ENCODE results near the gene KIAA0753. TPM values are rescaled to one million over a fixed set of nuclear protein-coding genes. Genes with fewer than 3 reads are reported as not detected.
A peak's percentile ranks its signal among the peaks of the same experiment; 100 is the strongest.

The KIAA0753 gene
- total and polyA plus RNA-seq, 5 experiments from 2014 or later, result 1.2 to 24.8 (median 2.3) TPM

- Mint-ChIP-seq H3K9me3 (no peaks in the 10 kb centered on the region), H3K27ac (no peak within 1 kb of the TSS), H3K4me1 (peaks cover 9 to 17% (median 12%) of the 10 kb centered on the region in 4 donors), H3K27me3 (peaks cover 26 to 64% (median 41%) of the 10 kb centered on the region in 5 donors), H3K36me3 (peaks cover 0 to 6% (median 0%) of the 10 kb centered on the region in 3 donors), H3K4me3 (peak within 1 kb of the TSS; percentile 15 to 84 (median 72))
- DNase-seq (no peak), ATAC-seq (peak in 1 of 2 donors; percentile 44)
- POLR2A ChIA-PET, result no interaction called here
These were observed 84.1 kb downstream of the KIAA0753 start, which contains the start of gene PITPNM3 for GRCh38 chr17:6556121-6557039. TSS of gene PITPNM3 (minus strand) at chr17:6556555. CDS start at chr17:6556406, 149 bp downstream.

- Mint-ChIP-seq H3K36me3 (peaks cover 0 to 6% (median 0%) of the 10 kb centered on the region in 3 donors), H3K9me3 (no peaks in the 10 kb centered on the region)
- ATAC-seq, result peak; percentile 39 to 53
These were observed 85.0 kb downstream of the KIAA0753 start for GRCh38 chr17:6555331-6556120.

GRCh38 chr17:6554871-6555330, 85.6 kb downstream of the KIAA0753 start:
- H3K27me3 Mint-ChIP-seq, result peaks cover 23 to 56% (median 34%) of the 10 kb centered on the region in 5 donors
- peak overlapping the region in 2 of 10 donors; percentile 22 to 25 for H3K27ac Mint-ChIP-seq

More at GRCh38 chr17:6555331-6556120, 85.0 kb downstream of the KIAA0753 start:
- Mint-ChIP-seq H3K4me3 (peak overlapping the region in 9 of 10 donors; percentile 66 to 84 (median 72)), H3K27me3 (peaks cover 26 to 62% (median 40%) of the 10 kb centered on the region in 5 donors), H3K4me1 (peaks cover 9 to 17% (median 12%) of the 10 kb centered on the region in 4 donors), H3K27ac (no peak overlapping the region)
- no peak for DNase-seq
- POLR2A ChIA-PET, result no interaction called here

GRCh38 chr17:6554342-6554741, 86.2 kb downstream of the KIAA0753 start:
- peaks cover 19 to 52% (median 33%) of the 10 kb centered on the region in 5 donors for H3K27me3 Mint-ChIP-seq
- H3K4me1 Mint-ChIP-seq, result peaks cover 9 to 18% (median 12%) of the 10 kb centered on the region in 4 donors
- peak overlapping the region in 8 of 10 donors; percentile 15 to 84 (median 71) for H3K4me3 Mint-ChIP-seq
- DNase-seq (no peak), ATAC-seq (no peak)
- H3K27ac Mint-ChIP-seq, result peak overlapping the region in 1 of 10 donors; percentile 22
- H3K9me3 Mint-ChIP-seq, result no peaks in the 10 kb centered on the region
- POLR2A ChIA-PET, result no interaction called here
- H3K36me3 Mint-ChIP-seq, result peaks cover 0 to 6% (median 0%) of the 10 kb centered on the region in 3 donors

More at GRCh38 chr17:6554871-6555330, 85.6 kb downstream of the KIAA0753 start:
- Mint-ChIP-seq H3K4me1 (peaks cover 9 to 17% (median 12%) of the 10 kb centered on the region in 4 donors), H3K4me3 (peak overlapping the region; percentile 25 to 84 (median 71)), H3K36me3 (peaks cover 0 to 6% (median 0%) of the 10 kb centered on the region in 3 donors), H3K9me3 (no peaks in the 10 kb centered on the region)
- POLR2A ChIA-PET, result no interaction called here
- no peak for DNase-seq
- ATAC-seq, result no peak

GRCh38 chr17:6551869-6552531, 88.5 kb downstream of the KIAA0753 start:
- Mint-ChIP-seq H3K36me3 (peaks cover 0 to 6% (median 0%) of the 10 kb centered on the region in 3 donors), H3K27ac (peak overlapping the region in 2 of 10 donors; percentile 72 to 78), H3K27me3 (peaks cover 12 to 34% (median 21%) of the 10 kb centered on the region in 5 donors), H3K9me3 (no peaks in the 10 kb centered on the region), H3K4me1 (peaks cover 17 to 31% (median 19%) of the 10 kb centered on the region in 4 donors), H3K4me3 (no peak overlapping the region)
- POLR2A ChIA-PET, result no interaction called here
- DNase-seq, result no peak
- ATAC-seq, result no peak

DNA sequence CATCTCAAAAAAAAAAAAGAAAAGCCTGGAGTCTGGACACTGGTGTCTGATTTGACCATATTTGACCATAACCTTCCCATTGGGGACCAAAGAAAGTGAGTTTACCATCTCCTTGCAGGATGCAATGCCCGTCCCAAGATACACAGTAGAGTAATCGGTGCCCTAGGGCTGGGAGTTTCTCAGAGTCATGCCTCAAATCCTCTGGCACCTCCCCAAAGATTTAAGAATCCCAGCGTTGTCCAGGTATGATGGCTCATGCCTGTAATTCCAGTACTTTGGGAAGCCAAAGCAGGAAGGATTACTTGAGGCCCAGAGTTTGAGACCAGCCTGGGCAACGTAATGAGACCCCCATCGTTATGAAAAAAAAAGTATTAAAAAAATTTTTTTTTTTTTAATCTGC, 89.2 kb downstream of the KIAA0753 start:
- H3K27me3 Mint-ChIP-seq, result peaks cover 8 to 29% (median 19%) of the 10 kb centered on the region in 5 donors
- peaks cover 14 to 25% (median 17%) of the 10 kb centered on the region in 4 donors for H3K4me1 Mint-ChIP-seq
- H3K9me3 Mint-ChIP-seq, result no peaks in the 10 kb centered on the region
- DNase-seq (no peak), ATAC-seq (no peak)
- H3K4me3 Mint-ChIP-seq, result no peak overlapping the region
- peaks cover 0 to 6% (median 0%) of the 10 kb centered on the region in 3 donors for H3K36me3 Mint-ChIP-seq
- POLR2A ChIA-PET, result no interaction called here
- no peak overlapping the region for H3K27ac Mint-ChIP-seq

DNA sequence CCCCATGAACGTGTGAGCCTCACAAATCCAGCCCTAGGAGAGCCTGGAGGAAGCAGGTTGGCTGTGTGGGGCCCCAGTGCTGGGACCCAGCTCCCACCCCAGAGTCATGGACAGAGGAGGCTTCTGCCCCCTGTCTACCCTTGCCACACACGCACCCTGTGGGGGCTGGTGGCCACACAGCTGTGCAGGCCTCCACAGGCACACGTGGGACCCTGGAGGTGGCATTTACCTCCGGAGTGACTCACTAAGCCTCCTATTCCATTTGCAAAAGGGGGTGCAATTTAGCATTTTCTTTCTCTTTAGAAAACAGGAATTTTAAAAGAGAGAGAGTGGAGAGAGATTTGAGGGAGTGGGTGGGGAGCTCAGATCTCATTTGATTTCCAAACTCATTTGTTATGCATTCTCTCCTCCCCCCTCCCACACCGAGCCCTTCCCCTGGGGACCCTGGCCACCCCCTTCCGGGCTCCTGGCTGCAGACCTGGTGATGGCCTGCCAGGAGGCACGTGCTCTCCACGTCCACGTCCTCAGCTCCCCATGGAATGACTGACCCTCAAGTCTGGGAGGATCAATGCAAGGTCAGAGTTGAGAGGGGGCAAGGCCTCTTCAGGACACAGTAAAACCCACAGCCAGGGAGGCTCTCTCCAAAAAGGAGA, 91.0 kb downstream of the KIAA0753 start:
- Mint-ChIP-seq H3K36me3 (no peaks in the 10 kb centered on the region), H3K27ac (peak overlapping the region in 3 of 10 donors; percentile 18 to 60 (median 47)), H3K4me1 (peaks cover 7 to 16% (median 9%) of the 10 kb centered on the region in 4 donors), H3K4me3 (no peak overlapping the region), H3K9me3 (no peaks in the 10 kb centered on the region), H3K27me3 (peaks cover 0 to 18% (median 10%) of the 10 kb centered on the region in 5 donors)
- no peak for ATAC-seq
- DNase-seq, result no peak
- POLR2A ChIA-PET, result interaction anchor here (1.2 kb wide), 1 partner anchor 9 kb away, joined by 3 read pairs; no protein-coding TSS in a partner anchor

- POLR2A ChIA-PET, result interaction anchor here (1.2 kb wide), 1 partner anchor 10 kb away, joined by 3 read pairs; no protein-coding TSS in a partner anchor
- no peaks in the 10 kb centered on the region for H3K36me3 Mint-ChIP-seq
- H3K4me1 Mint-ChIP-seq, result peaks cover 7 to 16% (median 9%) of the 10 kb centered on the region in 4 donors
- H3K4me3 Mint-ChIP-seq, result peak overlapping the region in 4 of 10 donors; percentile 21 to 31 (median 24)
- H3K27me3 Mint-ChIP-seq, result peaks cover 0 to 11% (median 2%) of the 10 kb centered on the region in 5 donors
- DNase-seq (peak in 3 of 10 donors; percentile 4 to 27 (median 26)), ATAC-seq (peak; percentile 57 to 93)
- H3K9me3 Mint-ChIP-seq, result no peaks in the 10 kb centered on the region
- peak overlapping the region in 7 of 10 donors; percentile 31 to 85 (median 60) for H3K27ac Mint-ChIP-seq
These were observed 91.8 kb downstream of the KIAA0753 start for GRCh38 chr17:6548578-6549330.

DNA sequence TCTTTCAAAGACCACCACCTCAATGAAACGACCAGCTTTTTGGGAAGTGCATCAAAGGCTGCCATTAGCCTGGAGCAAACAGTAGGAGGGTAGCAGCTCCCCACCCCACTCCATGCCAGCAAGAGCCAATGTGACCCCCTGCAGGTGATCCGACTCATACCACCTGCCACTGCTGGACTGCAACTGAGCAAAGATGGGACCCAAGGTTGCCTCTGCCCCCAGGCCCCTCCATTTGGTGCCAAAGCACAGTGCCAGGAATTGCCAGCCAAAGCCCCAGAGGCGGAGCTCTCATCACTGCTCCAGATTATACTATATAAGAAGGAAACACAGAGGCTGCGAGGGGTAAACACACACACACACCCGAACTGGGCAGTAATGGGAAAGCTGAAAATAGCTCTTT, 92.5 kb downstream of the KIAA0753 start:
- POLR2A ChIA-PET, result no interaction called here
- no peak for ATAC-seq
- H3K4me3 Mint-ChIP-seq, result peak overlapping the region in 2 of 10 donors; percentile 27 to 31

GRCh38 chr17:6547336-6547735, 93.2 kb downstream of the KIAA0753 start:
- H3K36me3 Mint-ChIP-seq, result no peaks in the 10 kb centered on the region
- peaks cover 0 to 2% (median 0%) of the 10 kb centered on the region in 5 donors for H3K27me3 Mint-ChIP-seq
- DNase-seq (no peak), ATAC-seq (no peak)
- no peak overlapping the region for H3K4me3 Mint-ChIP-seq
- no peaks in the 10 kb centered on the region for H3K9me3 Mint-ChIP-seq
- POLR2A ChIA-PET, result no interaction called here
- H3K4me1 Mint-ChIP-seq, result peaks cover 7 to 16% (median 9%) of the 10 kb centered on the region in 4 donors
- H3K27ac Mint-ChIP-seq, result no peak overlapping the region

More for the DNA sequence above, 92.5 kb downstream of the KIAA0753 start:
- peaks cover 7 to 16% (median 9%) of the 10 kb centered on the region in 4 donors for H3K4me1 Mint-ChIP-seq
- peak overlapping the region in 2 of 10 donors; percentile 73 to 85 for H3K27ac Mint-ChIP-seq
- DNase-seq, result no peak
- peaks cover 0 to 4% (median 0%) of the 10 kb centered on the region in 5 donors for H3K27me3 Mint-ChIP-seq
- H3K9me3 Mint-ChIP-seq, result no peaks in the 10 kb centered on the region
- no peaks in the 10 kb centered on the region for H3K36me3 Mint-ChIP-seq

Measured in naive thymus-derived CD8-positive, alpha-beta T cell (primary cell).